HCT116 (cell line): Measurements from ENCODE around the gene PGBD5. TPM values are rescaled to one million over a fixed set of nuclear protein-coding genes. Genes with fewer than 3 reads are reported as not detected.

Experiments
- ATAC-seq: fragments of 200-7000 bp; cut with Tn5 transposase; 2 replicates; pipeline ENCODE4 v1.9.1; 2020; ENCODE audit warnings: mild to moderate bottlenecking, moderate library complexity
- BruUV-seq: library from RNA; stranded (reverse); fragments of 400-500 nt; replicated peaks from 2 replicates; lab custom pipeline; 2021; lab: Mats Ljungman, UMichigan
- CTCF ChIA-PET: fragments of 300-600 bp; sonication (Branson Sonifier 250); formaldehyde crosslinking; loops from one replicate; lab custom pipeline; 2021; ENCODE audit warnings: antibody characterized with exemption; lab: Charles Lee
- POLR2A ChIA-PET: fragments of 300-600, 350-600 bp; sonication (Branson Sonifier 250); formaldehyde crosslinking; loops from one replicate; lab custom pipeline; 2021; ENCODE audit warnings: antibody characterized with exemption; lab: Charles Lee
- RAD21 ChIA-PET, 2 experiments: fragments of 300-600 bp; sonication (Branson Sonifier 250); formaldehyde crosslinking; loops; one replicate each; lab custom pipeline; 2023; ENCODE audit warnings: low total read pairs in 2 of 2; ENCODE audit not compliant: uncharacterized antibody in 2 of 2, unreplicated experiment in 2 of 2, low non-redundant PET in 1 of 2; lab: Charles Lee
- DNase-seq: peaks from one replicate; pipeline ENCODE4 v3.0.0-alpha.2; 2010; ENCODE audit warnings: low read depth, low spot score
- H2AFZ ChIP-seq: fragments of 200-600 bp; shearing (Covaris generic), sonication (generic); 2 replicates; pipeline ENCODE4 v1.6.1; 2017; ENCODE audit warnings: low read depth, mixed run types, mixed read lengths, antibody characterized with exemption, low read length; ENCODE audit not compliant: poor library complexity, severe bottlenecking
- H3K27ac ChIP-seq: 2 replicates; pipeline ENCODE4 v1.5.1; 2012; ENCODE audit warnings: low read depth, low read length
- H3K27me3 ChIP-seq: fragments of 200-600 bp; sonication (generic); 2 replicates; pipeline ENCODE4 v1.6.1; 2016; ENCODE audit warnings: mixed run types, low read length, mixed read lengths; ENCODE audit not compliant: insufficient read depth
- H3K36me3 ChIP-seq, 2 experiments: fragments of 200-500 bp in 1 of 2; fragments of 200-600 bp in 1 of 2; sonication (Bioruptor generic) in 1 of 2; sonication (generic) in 1 of 2; 2 replicates each; pipeline versions ENCODE4 v1.5.1 to v1.6.1; 2014 to 2016; ENCODE audit warnings: low read length in 2 of 2, inconsistent platforms in 1 of 2, mixed read lengths in 1 of 2, mixed run types in 1 of 2; ENCODE audit not compliant: insufficient read depth in 2 of 2, control insufficient read depth in 1 of 2
- H3K4me1 ChIP-seq, 2 experiments: fragments of 200-600 bp in 1 of 2; sonication (generic) in 1 of 2; 2 replicates each; pipeline versions ENCODE4 v1.5.1 to v1.6.1; 2012 to 2017; ENCODE audit warnings: low read length in 2 of 2, inconsistent platforms in 1 of 2, mild to moderate bottlenecking in 1 of 2, mixed read lengths in 1 of 2, mixed run types in 1 of 2, moderate library complexity in 1 of 2; ENCODE audit not compliant: insufficient read depth in 2 of 2, control insufficient read depth in 1 of 2
- H3K4me2 ChIP-seq: fragments of 200-600 bp; sonication (generic); 2 replicates; pipeline ENCODE4 v1.6.1; 2017; ENCODE audit warnings: mixed run types, low read length, mixed read lengths
- H3K4me3 ChIP-seq, 2 experiments: fragments of 200-600 bp in 1 of 2; sonication (generic) in 1 of 2; replicated peaks in 1 of 2; 2 replicates each; pipeline ENCODE4 v1.5.1; 2011 to 2016; ENCODE audit warnings: low read length in 2 of 2, control low read depth in 1 of 2, low read depth in 1 of 2, mild to moderate bottlenecking in 1 of 2, mixed read lengths in 1 of 2, mixed run types in 1 of 2
- H3K79me2 ChIP-seq: fragments of 200-600 bp; sonication (generic); 2 replicates; pipeline ENCODE4 v1.6.1; 2017; ENCODE audit warnings: mild to moderate bottlenecking, mixed run types, low read length, moderate library complexity, mixed read lengths; ENCODE audit not compliant: insufficient read depth
- H3K9ac ChIP-seq: fragments of 200-600 bp; sonication (generic); 2 replicates; pipeline ENCODE4 v1.6.1; 2016; ENCODE audit warnings: low read length, mixed read lengths
- H3K9me2 ChIP-seq: fragments of 200-600 bp; sonication (generic), shearing (Covaris generic); 2 replicates; pipeline ENCODE4 v1.6.1; 2017; ENCODE audit warnings: mixed run types, mild to moderate bottlenecking, moderate library complexity; ENCODE audit not compliant: insufficient read depth
- H3K9me3 ChIP-seq, 2 experiments: fragments of 200-500 bp in 1 of 2; fragments of 200-600 bp in 1 of 2; sonication (Bioruptor generic) in 1 of 2; sonication (generic) in 1 of 2; 2 replicates each; pipeline ENCODE4 v1.6.1; 2014 to 2017; ENCODE audit warnings: low read length in 2 of 2, mixed read lengths in 2 of 2, inconsistent platforms in 1 of 2, low read depth in 1 of 2, mild to moderate bottlenecking in 1 of 2, mixed run types in 1 of 2, moderate library complexity in 1 of 2; ENCODE audit not compliant: control insufficient read depth in 1 of 2, insufficient read depth in 1 of 2
- H4K20me1 ChIP-seq: fragments of 200-600 bp; sonication (generic), shearing (Covaris generic); 2 replicates; pipeline ENCODE4 v1.6.1; 2017; ENCODE audit warnings: mixed run types, mild to moderate bottlenecking, moderate library complexity; ENCODE audit not compliant: insufficient read depth
- ATF3 ChIP-seq: IDR thresholded peaks from 2 replicates; pipeline ENCODE4 v1.6.1; 2012
- EZH2 ChIP-seq: fragments of 200-600 bp; sonication (generic); IDR thresholded peaks from 2 replicates; pipeline ENCODE4 v1.6.1; 2017; ENCODE audit warnings: antibody characterized with exemption, mixed run types
- EZH2phosphoT487 ChIP-seq: fragments of 200-600 bp; IDR thresholded peaks from 2 replicates; pipeline ENCODE4 v1.6.1; 2018; ENCODE audit warnings: antibody characterized with exemption, borderline replicate concordance
- intact Hi-C: fragments of 100-400 bp; cut with micrococcal nuclease; formaldehyde crosslinking; loops from 2 replicates; pipeline ENCODE4 v1.10.0; 2022
- total RNA-seq: library from RNA; stranded (reverse); gene quantifications from one replicate; pipeline ENCODE4 v1.2.1, GENCODE V29; 2021; ENCODE audit not compliant: unreplicated experiment

PGBD5 gene
- total RNA-seq, 1 experiment from 2014 or later = 0.27 TPM

GRCh38 chr1:230430499-230430898 is 4.4 kb upstream of the PGBD5 start:
- RAD21 ChIA-PET = no interaction called here
- BruUV-seq = no TSS peak
- Histone ChIP-seq H4K20me1 (no peaks in the 10 kb centered on the region), H3K4me3 (no peak overlapping the region), H2AFZ (no peak overlapping the region), H3K36me3 (no peaks in the 10 kb centered on the region), H3K9ac (no peak overlapping the region), H3K4me2 (no peak overlapping the region), H3K9me3 (no peaks in the 10 kb centered on the region), H3K27me3 (peaks cover 35% of the 10 kb centered on the region; the same call in 1 of the 2 replicates), H3K4me1 (no peaks in the 10 kb centered on the region), H3K27ac (no peak overlapping the region), H3K9me2 (no peaks in the 10 kb centered on the region), H3K79me2 (no peaks in the 10 kb centered on the region)
- no peak for TF ChIP-seq ATF3
- no peak for TF ChIP-seq EZH2phosphoT487
- ATAC-seq = no peak
- intact Hi-C loops = no loop called here
- CTCF ChIA-PET = no interaction called here
- no peak for DNase-seq
- POLR2A ChIA-PET = no interaction called here

GRCh38 chr1:230429067-230429735 is 3.1 kb upstream of the PGBD5 start:
- ChIA-PET POLR2A (no interaction called here), RAD21 (no interaction called here), CTCF (no interaction called here)
- Histone ChIP-seq H3K27ac (no peak overlapping the region), H4K20me1 (no peaks in the 10 kb centered on the region), H3K9me3 (no peaks in the 10 kb centered on the region), H3K4me1 (no peaks in the 10 kb centered on the region), H3K79me2 (no peaks in the 10 kb centered on the region), H3K36me3 (no peaks in the 10 kb centered on the region), H3K27me3 (peaks cover 25% of the 10 kb centered on the region; the same call in 1 of the 2 replicates), H3K4me3 (no peak overlapping the region), H3K4me2 (no peak overlapping the region), H3K9ac (no peak overlapping the region), H3K9me2 (no peaks in the 10 kb centered on the region)
- DNase-seq (no peak), ATAC-seq (no peak)
- no TSS peak for BruUV-seq
- intact Hi-C loops = no loop called here
- no peak for TF ChIP-seq EZH2
- TF ChIP-seq, all 23 proteins: peak for 0
- no peak overlapping the region for H2AFZ ChIP-seq
